Kasumi-1 (cell line): ENCODE results near the gene HOXA7.

Source experiments
- DNase-seq, 2 experiments: peaks; one replicate each; lab custom pipeline; 2025; lab: John Stamatoyannopoulos, UW

Gene HOXA7

GRCh38 chr7:27182285-27182841 lies 25.9 kb upstream of the HOXA7 start:
- DNase-seq: no peak

GRCh38 chr7:27181795-27182275 lies 25.4 kb upstream of the HOXA7 start:
- no peak for DNase-seq

DNA sequence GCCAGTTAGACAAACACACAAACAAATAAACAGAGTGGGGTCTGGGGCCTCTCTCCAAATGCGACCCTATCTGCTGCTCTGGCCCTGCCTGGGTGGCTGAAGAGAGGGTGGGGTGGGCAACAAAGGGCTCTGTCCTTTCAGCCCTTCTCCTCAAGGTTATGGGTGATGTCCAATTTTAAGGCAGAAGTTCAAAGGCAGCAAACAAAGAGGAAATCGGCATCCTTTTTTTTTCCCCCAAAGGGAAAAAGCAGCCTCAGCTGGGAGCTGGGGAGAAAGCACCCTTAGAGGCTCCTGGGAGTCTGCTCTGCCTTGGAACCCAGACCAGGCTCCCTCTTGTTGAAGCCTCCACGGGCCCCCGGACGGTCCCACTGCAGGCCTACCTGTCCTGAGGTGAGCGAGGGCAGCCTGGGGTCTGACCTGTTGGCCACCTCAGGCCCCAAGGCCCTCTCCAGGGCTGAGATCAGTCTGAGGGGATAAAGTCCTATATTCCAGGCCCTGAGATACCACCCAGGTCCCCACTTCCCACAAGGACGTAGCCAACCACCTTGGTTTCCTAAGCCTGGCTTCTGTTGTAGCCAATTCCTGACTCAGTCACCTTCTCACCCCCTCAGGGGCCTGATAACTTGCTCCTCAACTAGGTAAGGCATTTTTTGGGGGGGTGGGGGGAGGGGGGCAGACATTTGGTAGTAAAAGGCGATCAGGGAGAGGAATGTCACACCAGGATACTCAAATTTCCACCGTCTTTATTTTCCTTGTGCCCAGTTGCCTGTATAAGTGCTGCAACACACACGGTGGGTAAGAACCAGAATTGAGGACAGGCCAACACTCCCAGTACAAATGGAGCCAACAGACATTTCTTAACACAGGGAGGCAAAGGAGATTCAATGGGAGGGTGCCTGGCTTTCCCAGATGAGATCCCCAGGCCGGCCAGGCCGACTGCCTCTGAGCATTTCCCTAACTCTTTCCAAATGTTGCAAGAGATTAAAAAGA lies 24.3 kb upstream of the HOXA7 start:
- no peak for DNase-seq

DNA sequence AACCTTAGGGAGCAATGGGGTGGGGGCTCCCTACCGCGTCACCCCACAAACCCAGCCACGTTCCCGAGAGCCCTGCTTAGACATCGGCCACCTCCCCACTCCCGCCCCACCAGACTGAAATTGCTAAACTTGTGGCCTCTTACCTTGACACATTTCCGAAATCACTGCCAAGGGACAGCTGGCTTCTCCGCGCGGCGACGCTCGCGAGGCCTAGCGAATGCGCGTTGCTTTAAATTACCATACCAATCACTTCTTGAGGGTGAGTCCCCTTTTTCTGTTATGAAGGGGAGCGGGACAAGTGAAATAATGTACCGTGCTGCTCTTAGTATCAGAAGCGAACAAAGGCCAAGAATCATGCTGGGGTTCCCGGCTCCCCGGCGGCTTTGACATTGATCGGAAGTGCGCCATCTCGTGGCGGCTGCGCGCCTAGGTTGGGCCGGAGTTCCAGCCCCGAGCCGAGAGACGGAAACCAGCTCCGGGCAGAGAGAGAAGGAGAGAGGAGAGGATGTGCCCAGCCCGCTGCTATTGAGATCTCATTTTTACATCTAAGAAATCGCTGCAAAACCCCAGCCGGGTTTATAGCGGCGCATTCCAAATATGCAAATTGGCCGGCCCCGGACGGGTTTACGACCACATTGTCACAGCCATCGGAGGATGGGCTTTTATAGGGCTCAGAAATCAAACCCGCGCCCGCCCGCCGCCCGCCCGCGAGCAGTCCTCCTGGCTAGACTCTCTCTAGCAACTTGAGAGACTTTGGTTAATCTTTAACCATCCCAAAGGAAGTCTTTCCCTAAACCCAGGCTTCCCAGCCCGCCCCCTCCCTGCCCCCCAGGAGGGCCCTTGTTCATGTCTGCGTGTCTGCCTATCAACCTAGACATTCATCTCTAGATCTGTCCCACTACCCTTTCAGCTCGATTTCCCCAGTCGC lies 23.3 kb upstream of the HOXA7 start:
- peak; percentile 76 to 92 for DNase-seq

GRCh38 chr7:27179030-27179429 lies 22.6 kb upstream of the HOXA7 start:
- DNase-seq: no peak

- DNase-seq: no peak
These were observed 21.9 kb upstream of the HOXA7 start for GRCh38 chr7:27178366-27178765.

DNA sequence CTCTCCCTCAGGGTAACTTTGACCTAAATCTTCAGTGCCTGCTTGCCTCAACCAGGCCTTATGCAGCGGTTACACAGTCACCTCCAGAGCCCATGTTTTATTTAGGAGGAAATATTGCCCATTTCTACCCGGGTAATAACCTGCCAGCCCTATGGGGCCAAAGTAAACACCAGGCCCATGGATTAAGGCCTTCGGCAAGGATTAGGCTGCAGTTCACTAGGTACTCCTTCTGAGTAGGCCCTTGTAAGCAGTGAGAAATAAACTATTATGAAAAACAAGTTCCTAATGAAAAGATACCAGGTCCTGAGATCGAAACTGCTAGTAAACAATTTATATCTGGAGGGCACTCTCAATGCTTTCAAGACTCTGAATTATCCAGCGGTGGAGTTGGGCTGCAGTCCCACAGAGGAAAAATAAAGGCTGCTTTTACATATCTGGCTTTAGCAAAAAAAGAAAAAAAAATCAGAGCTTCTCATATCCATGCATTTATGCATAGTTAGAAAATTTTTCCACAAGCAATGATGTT lies 21.4 kb upstream of the HOXA7 start:
- DNase-seq: no peak

GRCh38 chr7:27176962-27177794 lies 20.7 kb upstream of the HOXA7 start:
- no peak for DNase-seq

- no peak for DNase-seq
These were observed 20.0 kb upstream of the HOXA7 start for GRCh38 chr7:27176524-27176845.

DNA sequence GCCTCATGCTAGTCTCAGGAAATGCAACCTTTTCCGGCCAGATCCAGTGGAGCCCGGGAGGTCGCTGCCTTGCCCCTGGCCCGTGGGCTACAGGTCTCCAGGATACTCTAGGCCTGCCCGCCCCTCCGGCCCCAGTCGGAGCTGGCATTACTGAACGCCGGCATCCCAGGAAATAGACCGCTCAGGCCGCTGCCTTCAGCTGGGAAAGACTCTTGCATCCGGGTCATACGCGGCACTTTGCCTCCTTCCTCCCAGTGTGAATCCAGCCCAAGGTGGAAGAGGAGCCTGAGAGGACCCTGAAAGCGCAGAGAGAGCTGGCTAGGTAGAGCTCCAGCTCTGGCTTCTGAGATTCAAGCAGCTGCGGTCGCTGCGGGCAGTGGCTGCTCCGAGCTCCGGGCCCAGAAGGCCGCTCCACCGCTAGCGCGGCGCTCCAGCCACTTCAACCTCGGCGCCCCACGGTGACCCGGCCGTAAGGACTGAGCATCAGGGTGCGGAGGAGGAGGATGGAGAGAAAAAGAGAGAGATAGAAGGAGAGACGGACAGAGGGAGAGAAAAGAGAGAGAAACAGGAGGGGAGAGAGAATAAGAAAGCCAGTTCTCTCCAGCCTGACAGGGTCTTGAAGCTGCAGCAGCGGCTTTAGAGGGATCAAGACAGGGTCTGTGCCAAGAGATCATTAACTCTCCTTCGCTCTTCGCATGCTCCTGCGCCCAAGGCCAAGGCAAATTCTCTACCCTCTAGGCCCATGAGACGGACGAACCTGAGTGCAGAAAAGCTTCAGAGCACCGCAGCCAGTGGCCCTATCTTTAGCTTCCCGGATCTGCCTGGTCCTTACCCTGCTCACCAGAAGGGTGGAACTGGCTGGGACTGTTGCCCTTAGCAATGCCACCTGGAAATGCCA lies 19.4 kb upstream of the HOXA7 start:
- no peak for DNase-seq

GRCh38 chr7:27174874-27175625 lies 18.6 kb upstream of the HOXA7 start:
- DNase-seq: no peak

GRCh38 chr7:27173956-27174873 lies 17.7 kb upstream of the HOXA7 start, which contains the start of gene HOXA10:
TSS of gene HOXA10 (minus strand) at chr7:27174320. CDS start at chr7:27174306, 14 bp downstream.
- DNase-seq: no peak

- peak; percentile 60 to 70 for DNase-seq
These were observed 17.1 kb upstream of the HOXA7 start for GRCh38 chr7:27173511-27173955.

DNA sequence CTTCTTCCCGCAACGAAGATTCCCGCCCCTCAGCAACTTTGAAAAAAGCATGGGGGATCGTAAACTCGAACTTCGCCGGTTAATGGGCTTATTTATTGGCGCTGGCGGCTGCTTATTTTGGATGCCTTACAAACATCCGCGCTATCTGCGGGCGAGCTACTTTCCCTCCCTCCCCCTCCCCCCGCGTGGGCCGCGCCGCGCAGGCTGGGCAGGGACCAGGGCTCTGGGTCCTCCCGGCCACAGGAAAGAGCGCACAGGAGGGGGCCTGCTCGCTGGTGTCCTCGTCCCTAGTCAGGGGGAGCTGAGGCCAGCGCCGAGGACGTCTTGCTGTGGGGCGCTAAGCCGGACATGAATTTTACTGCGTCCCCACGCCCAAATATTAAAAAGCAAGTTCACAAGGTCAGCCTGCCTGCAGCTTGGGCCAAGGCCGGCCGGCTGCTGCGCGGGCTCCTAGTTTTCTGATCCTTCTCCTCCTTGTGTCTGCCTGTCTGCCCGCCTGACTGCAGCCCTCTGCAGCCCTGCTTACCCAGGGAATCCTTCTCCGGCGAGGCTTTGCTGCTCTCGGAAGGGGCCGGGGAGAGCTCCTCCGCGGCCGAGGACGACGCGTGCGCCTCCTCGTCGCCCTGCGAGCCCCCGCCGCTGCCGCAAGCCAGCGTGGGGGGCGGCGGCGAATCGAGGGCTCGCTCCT lies 16.5 kb upstream of the HOXA7 start:
- DNase-seq: peak; percentile 60 to 67

DNA sequence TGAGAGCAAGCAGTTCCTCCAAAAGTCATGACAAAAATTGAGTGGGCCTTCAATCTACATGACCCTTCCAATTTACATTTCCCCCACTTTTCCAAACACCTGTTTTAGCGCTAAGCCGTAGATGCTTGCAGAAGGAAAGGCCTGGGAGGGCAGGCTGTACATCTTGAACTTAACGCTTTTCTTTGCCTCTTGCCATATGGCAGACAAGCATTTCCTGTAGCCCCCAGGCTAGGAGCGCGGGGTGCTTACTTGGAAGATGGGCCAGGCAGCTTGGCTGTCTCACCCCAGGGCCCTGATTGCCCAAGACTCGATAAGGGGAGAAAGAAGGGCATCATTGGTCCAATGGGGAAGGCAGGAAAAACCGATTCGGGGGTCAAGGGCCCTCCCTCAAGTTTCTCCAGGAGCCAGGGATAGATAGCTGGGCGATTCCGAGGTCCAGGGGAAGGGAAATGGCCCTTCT lies 15.9 kb upstream of the HOXA7 start:
- DNase-seq: peak; percentile 26 to 48

- peak; percentile 32 to 48 for DNase-seq
These were observed 15.3 kb upstream of the HOXA7 start for GRCh38 chr7:27171637-27172314.

DNA sequence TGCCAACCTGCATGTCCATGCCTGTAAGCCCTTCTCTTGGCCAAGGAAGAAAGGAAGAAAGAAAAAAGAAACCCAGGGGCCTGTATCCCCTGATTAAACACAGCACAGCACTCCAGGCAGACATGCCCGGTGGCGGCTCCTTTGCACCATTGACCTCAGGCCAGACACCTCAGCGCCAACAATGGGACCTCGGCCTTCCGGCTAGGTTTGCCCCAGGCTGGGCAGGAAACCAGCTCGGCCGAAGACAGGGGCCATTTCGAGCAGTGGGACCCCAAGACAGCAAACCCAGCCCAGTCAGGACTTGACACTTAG lies 14.8 kb upstream of the HOXA7 start:
- DNase-seq: no peak
